ENCODE data around the gene MIPOL1. TPM values are rescaled to one million over a fixed set of nuclear protein-coding genes. Genes with fewer than 3 reads are reported as not detected.

Gene MIPOL1
- total and polyA plus RNA-seq, 2 of the 13 experiments (the other 11 are each of a cell fraction or from before 2014, with no cell fraction given) = 8.6 to 34.2 TPM

GRCh38 chr14:37588667-37588955 lies 390.9 kb downstream of the MIPOL1 start (continued):
- TF ChIP-seq PRDM4 (CRISPR knock-in tag; IDR thresholded peaks at IDR 0.05; ENCODE audit: borderline replicate concordance) (no peak), ZNF674 (CRISPR knock-in tag; IDR thresholded peaks at IDR 0.05; ENCODE audit: low read depth) (no peak), DNMT3B (CRISPR knock-in tag; conservative IDR thresholded peaks at IDR 0.05) (0 out of 2 replicates have a peak, but pooled peaks have one; percentile 3), USF2 (IDR thresholded peaks at IDR 0.05; ENCODE audit: low read depth, low read length) (no peak), USF2 (CRISPR knock-in tag; IDR thresholded peaks at IDR 0.05; ENCODE audit: borderline replicate concordance) (0 out of 2 replicates have a peak, but pooled peaks have one; percentile 22), ZNF292 (CRISPR knock-in tag; IDR thresholded peaks at IDR 0.05; ENCODE audit: borderline replicate concordance, low read depth) (no peak), HOXA5 (CRISPR knock-in tag; IDR thresholded peaks at IDR 0.05) (no peak), CBFB (CRISPR knock-in tag; IDR thresholded peaks at IDR 0.05) (no peak), ZBTB20 (CRISPR knock-in tag; IDR thresholded peaks at IDR 0.05; ENCODE audit: borderline replicate concordance, low read depth) (0 out of 2 replicates have a peak, but pooled peaks have one; percentile 14), PRPF4 (IDR thresholded peaks at IDR 0.05; ENCODE audit: low read depth, low read length, poor library complexity, severe bottlenecking) (no peak), CTCF (CRISPR knock-in tag; IDR thresholded peaks at IDR 0.05) (no peak), PHF5A (CRISPR knock-in tag; IDR thresholded peaks at IDR 0.05; ENCODE audit: low read depth, unreplicated experiment) (peak; percentile 1), ZNF143 (CRISPR knock-in tag; IDR thresholded peaks at IDR 0.05) (no peak), POLR2A (IDR thresholded peaks at IDR 0.05; ENCODE audit: insufficient read depth in 1 of 2, low read depth in 2 of 2, low read length in 2 of 2) (no peak), CC2D1A (CRISPR knock-in tag; IDR thresholded peaks at IDR 0.05) (0 out of 2 replicates have a peak, but pooled peaks have one; percentile 56), NFYB (CRISPR knock-in tag; IDR thresholded peaks at IDR 0.05) (no peak), SAFB2 (CRISPR knock-in tag; IDR thresholded peaks at IDR 0.05; ENCODE audit: borderline replicate concordance, low read depth) (no peak), KAT2B (IDR thresholded peaks at IDR 0.05; ENCODE audit: borderline replicate concordance, low read depth, low read length) (no peak), MNT (IDR thresholded peaks at IDR 0.05) (no peak), ZBTB25 (CRISPR knock-in tag; IDR thresholded peaks at IDR 0.05) (no peak), ZNF24 (IDR thresholded peaks at IDR 0.05) (no peak)
